GM10248 (cell line): ENCODE measurements around the gene NNMT.

Experiments used
- CTCF ChIA-PET: fragments of 300-600 bp; sonication (Branson Sonifier 250); formaldehyde crosslinking; extraction: SDS; loops from one replicate; lab custom pipeline; 2021; ENCODE audit warnings: antibody characterized with exemption; lab: Yijun Ruan, JAX
- POLR2A ChIA-PET: fragments of 350-650 bp; sonication (Branson Sonifier 250); formaldehyde crosslinking; extraction: SDS; loops from one replicate; lab custom pipeline; 2020; ENCODE audit warnings: antibody characterized with exemption; lab: Yijun Ruan, JAX
- DNase-seq: peaks from one replicate; pipeline ENCODE4 v3.0.0; 2012; ENCODE audit errors: extremely low spot score
- TF ChIP-seq, protein P1 (sequence below): IDR thresholded peaks from 2 replicates; pipeline ENCODE4 v1.5.1; 2012; ENCODE audit warnings: mild to moderate bottlenecking, low read depth; ENCODE audit errors: extremely low read depth, missing control alignments, control extremely low read depth

Gene NNMT

DNA sequence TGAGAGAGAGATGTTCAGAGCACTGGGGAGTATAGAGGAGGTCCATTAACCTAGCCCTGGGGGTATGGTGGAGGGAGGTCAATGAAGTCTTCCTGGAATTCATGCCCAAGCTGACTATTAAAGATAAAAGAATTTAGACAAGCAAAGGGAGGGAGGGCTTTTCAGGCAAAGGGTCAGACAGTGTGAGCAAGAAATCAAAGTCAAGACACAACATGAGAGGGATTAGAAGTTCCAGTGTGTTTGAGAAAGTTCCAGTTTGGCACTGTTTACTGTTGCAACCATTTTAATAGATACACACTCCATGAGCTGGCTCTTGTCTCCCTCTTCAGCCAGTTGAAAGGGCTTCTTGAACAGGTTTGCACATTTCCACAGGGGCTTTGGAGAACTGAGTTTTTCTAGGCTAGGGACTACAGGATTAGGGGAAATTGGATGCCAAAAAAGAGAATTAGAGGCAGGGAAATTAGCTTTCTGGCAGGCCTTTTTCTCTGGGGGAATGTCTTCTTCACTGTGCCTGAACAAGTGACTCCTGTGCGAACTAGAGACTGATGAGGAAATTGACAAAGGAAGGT lies 14.7 kb upstream of the NNMT start:
- ChIA-PET POLR2A (no interaction called here), CTCF (interaction anchor here (1.2 to 1.4 kb wide), 2 partner anchors 12 to 20 kb away, joined by 3 to 8 read pairs; no protein-coding TSS in a partner anchor)
- TF ChIP-seq, protein P1, sequence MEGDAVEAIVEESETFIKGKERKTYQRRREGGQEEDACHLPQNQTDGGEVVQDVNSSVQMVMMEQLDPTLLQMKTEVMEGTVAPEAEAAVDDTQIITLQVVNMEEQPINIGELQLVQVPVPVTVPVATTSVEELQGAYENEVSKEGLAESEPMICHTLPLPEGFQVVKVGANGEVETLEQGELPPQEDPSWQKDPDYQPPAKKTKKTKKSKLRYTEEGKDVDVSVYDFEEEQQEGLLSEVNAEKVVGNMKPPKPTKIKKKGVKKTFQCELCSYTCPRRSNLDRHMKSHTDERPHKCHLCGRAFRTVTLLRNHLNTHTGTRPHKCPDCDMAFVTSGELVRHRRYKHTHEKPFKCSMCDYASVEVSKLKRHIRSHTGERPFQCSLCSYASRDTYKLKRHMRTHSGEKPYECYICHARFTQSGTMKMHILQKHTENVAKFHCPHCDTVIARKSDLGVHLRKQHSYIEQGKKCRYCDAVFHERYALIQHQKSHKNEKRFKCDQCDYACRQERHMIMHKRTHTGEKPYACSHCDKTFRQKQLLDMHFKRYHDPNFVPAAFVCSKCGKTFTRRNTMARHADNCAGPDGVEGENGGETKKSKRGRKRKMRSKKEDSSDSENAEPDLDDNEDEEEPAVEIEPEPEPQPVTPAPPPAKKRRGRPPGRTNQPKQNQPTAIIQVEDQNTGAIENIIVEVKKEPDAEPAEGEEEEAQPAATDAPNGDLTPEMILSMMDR: no peak
- no peak for DNase-seq

DNA sequence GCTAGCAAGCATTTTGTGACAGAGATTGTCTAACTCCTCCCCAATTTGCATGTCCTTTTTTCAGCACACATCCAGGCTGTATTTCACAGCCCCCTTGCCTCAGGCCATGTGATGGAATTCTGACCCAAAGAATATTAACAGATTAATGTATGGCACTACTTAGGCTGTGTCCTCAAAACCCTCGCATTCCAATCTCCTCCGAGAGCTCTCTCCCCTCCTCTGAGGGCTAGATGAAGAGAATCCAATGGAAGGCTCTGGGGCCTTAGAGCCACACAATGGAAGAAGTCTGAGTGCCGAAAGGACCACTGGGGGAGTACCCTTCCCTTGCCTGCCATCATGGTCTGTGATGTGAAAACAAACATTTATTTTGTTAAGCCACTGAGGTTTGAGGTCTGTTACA lies 13.7 kb upstream of the NNMT start:
- TF ChIP-seq, protein P1: no peak
- CTCF ChIA-PET: interaction anchor here (0.8 kb wide), 1 partner anchor 21 kb away, joined by 4 read pairs; no protein-coding TSS in a partner anchor
- DNase-seq: no peak
- POLR2A ChIA-PET: no interaction called here

DNA sequence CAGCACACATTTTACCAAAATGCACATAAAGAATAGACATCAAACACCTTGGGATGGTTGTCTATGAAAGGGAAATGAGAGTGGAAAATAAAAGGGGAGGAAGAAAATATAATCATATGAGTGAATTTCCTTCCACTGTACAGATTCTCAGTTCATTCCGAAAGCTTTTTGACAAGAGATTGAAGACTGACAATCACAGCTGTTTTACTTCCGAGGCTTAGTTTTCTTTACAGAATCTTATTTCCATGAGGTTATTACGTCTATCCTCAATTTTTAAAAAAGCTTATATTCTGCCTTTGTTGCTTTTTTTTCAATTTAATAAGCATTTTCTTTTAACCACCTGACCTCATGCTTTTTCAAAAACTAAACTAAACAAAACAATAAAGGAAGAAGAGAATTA lies 12.8 kb upstream of the NNMT start:
- DNase-seq: no peak
- TF ChIP-seq, protein P1: no peak
- ChIA-PET CTCF (no interaction called here), POLR2A (no interaction called here)

DNA sequence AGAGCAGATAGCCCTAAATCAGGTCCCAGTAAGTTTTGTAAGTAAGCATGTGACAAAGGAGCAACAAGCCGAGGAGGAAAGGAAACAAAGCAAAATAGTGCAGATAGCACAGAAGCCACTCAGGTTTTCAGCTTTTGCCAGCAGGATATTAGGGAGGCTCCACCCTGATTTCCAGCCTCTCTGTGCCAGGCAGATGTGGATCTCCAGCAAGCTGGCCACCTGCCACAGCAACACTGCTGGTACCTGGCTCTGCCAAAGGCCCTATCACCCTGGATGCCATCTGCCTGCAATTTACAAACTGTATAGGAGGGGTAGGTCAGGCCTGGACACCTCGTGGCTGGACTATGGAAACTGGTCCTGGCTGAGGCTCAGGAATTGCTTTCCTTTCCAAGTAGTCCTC lies 12.2 kb upstream of the NNMT start:
- CTCF ChIA-PET: no interaction called here
- POLR2A ChIA-PET: no interaction called here

DNA sequence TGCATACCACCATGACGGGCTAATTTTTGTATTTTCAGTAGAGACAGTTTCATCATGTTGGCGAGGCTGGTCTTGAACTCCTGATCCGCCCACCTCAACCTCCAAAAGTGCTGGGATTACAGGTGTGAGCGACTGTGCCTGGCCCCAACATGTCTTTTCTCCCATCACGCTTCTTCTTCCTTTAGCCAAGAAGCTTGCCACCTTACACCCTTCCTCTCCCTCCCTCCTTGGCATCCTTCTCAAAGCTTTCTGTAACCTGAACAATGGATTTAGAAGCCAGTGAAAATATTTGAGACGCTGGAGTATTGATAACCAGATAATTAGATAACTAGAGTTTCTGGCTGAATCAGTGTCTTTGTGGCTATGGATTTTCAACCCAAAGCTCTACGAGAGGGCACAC lies 11.3 kb upstream of the NNMT start:
- TF ChIP-seq, protein P1: no peak

More for the DNA sequence above, 12.2 kb upstream of the NNMT start:
- no peak for DNase-seq
- TF ChIP-seq, protein P1: no peak

DNA sequence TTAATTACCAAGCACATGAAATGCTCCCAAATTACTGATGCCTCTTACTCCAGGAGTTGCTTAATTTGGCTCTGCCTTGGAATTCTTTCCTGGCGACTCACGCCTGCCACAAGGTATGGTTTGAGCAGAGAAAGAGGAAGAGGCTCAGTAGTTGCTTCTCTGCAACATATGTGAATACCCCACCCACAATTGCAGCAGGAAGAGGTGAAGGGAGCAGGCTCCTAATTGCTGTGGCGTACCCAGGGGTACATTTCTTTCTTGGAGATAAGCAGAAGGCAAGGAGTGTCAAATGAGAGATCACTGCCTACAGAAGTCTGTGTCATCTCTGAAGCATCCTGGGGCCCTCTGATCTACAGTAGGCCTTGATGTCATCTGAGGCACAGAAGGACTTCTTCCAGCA lies 10.6 kb upstream of the NNMT start:
- no peak for DNase-seq
- POLR2A ChIA-PET: no interaction called here
- TF ChIP-seq, protein P1: no peak
- CTCF ChIA-PET: no interaction called here

More for the DNA sequence above, 11.3 kb upstream of the NNMT start:
- CTCF ChIA-PET: no interaction called here
- no peak for DNase-seq
- POLR2A ChIA-PET: no interaction called here
